IMR-90 (cell line): Measurements from ENCODE around the gene ADGRD1. TPM values are rescaled to one million over a fixed set of nuclear protein-coding genes. Genes with fewer than 3 reads are reported as not detected.

Source experiments
- ATAC-seq: fragments of 200-7000 bp; cut with Tn5 transposase; 2 replicates; pipeline ENCODE4 v1.9.1; 2020; ENCODE audit warnings: low read depth, mild to moderate bottlenecking, moderate library complexity
- BruUV-seq: library from RNA; stranded (reverse); fragments of 400-500 nt; replicated peaks from 2 replicates; lab custom pipeline; 2021; lab: Mats Ljungman, UMichigan
- CTCF ChIA-PET: fragments of 300-600 bp; formaldehyde crosslinking; extraction: SDS; loops from one replicate; lab custom pipeline; 2021; ENCODE audit warnings: antibody characterized with exemption; lab: Yijun Ruan, JAX
- POLR2A ChIA-PET: fragments of 300-600 bp; sonication (Branson Sonifier 250); formaldehyde crosslinking; loops from one replicate; lab custom pipeline; 2022; ENCODE audit warnings: antibody characterized with exemption; ENCODE audit not compliant: unreplicated experiment; lab: Charles Lee
- DNase-seq: peaks from one replicate; pipeline ENCODE4 v3.0.0; 2013
- H2AFZ ChIP-seq: replicated peaks from 2 replicates; pipeline ENCODE3; 2013; ENCODE audit warnings: low read length, mild to moderate bottlenecking; ENCODE audit not compliant: poor library complexity
- H2AK5ac ChIP-seq: 2 replicates; pipeline ENCODE4 v1.6.1; 2013; ENCODE audit warnings: low read depth, low read length, inconsistent platforms
- H2AK9ac ChIP-seq: replicated peaks from 2 replicates; pipeline ENCODE3; 2013; ENCODE audit warnings: mild to moderate bottlenecking, low read depth, low read length, moderate library complexity; ENCODE audit not compliant: poor library complexity
- H2BK120ac ChIP-seq: 2 replicates; pipeline ENCODE4 v1.6.1; 2013; ENCODE audit warnings: low read depth, low read length, inconsistent platforms
- H2BK15ac ChIP-seq: 3 replicates; pipeline ENCODE4 v1.6.1; 2013; ENCODE audit warnings: low read depth, low read length, inconsistent platforms
- H2BK20ac ChIP-seq: 2 replicates; pipeline ENCODE4 v1.6.1; 2013; ENCODE audit warnings: low read depth, mild to moderate bottlenecking, inconsistent platforms, low read length, moderate library complexity
- H2BK5ac ChIP-seq: 2 replicates; pipeline ENCODE4 v1.6.1; 2013; ENCODE audit warnings: mild to moderate bottlenecking, low read depth, low read length, inconsistent platforms; ENCODE audit not compliant: poor library complexity, severe bottlenecking
- H3K14ac ChIP-seq: replicated peaks from 2 replicates; pipeline ENCODE4 v1.6.1; 2013; ENCODE audit warnings: low read depth, low read length, inconsistent platforms
- H3K18ac ChIP-seq: 2 replicates; pipeline ENCODE4 v1.6.1; 2013; ENCODE audit warnings: low read depth, low read length, control low read depth
- H3K23ac ChIP-seq: 2 replicates; pipeline ENCODE4 v1.6.1; 2013; ENCODE audit warnings: low read depth, low read length, inconsistent platforms
- H3K27ac ChIP-seq: 2 replicates; pipeline ENCODE4 v1.5.1; 2013; ENCODE audit warnings: mild to moderate bottlenecking, control low read depth, low read length; ENCODE audit not compliant: insufficient read depth
- H3K27me3 ChIP-seq: 2 replicates; pipeline ENCODE4 v1.6.1; 2013; ENCODE audit warnings: low read length; ENCODE audit not compliant: control insufficient read depth, insufficient read depth
- H3K36me3 ChIP-seq: 2 replicates; pipeline ENCODE4 v1.6.1; 2013; ENCODE audit warnings: low read length, mixed read lengths; ENCODE audit not compliant: control insufficient read depth, insufficient read depth
- H3K4ac ChIP-seq: 2 replicates; pipeline ENCODE4 v1.6.1; 2013; ENCODE audit warnings: low read depth, low read length, inconsistent platforms
- H3K4me1 ChIP-seq: 2 replicates; pipeline ENCODE4 v1.6.1; 2013; ENCODE audit warnings: low read length, mixed read lengths; ENCODE audit not compliant: control insufficient read depth, insufficient read depth
- H3K4me2 ChIP-seq: 2 replicates; pipeline ENCODE4 v1.6.1; 2013; ENCODE audit warnings: low read depth, mild to moderate bottlenecking, control low read depth, low read length, moderate library complexity
- H3K4me3 ChIP-seq: 2 replicates; pipeline ENCODE4 v1.5.1; 2013; ENCODE audit warnings: low read depth, mild to moderate bottlenecking, control low read depth, low read length, moderate library complexity; ENCODE audit not compliant: insufficient read depth
- H3K56ac ChIP-seq: 2 replicates; pipeline ENCODE4 v1.6.1; 2013; ENCODE audit warnings: low read length, inconsistent platforms; ENCODE audit not compliant: insufficient read depth; ENCODE audit errors: extremely low read depth
- H3K79me1 ChIP-seq, 2 experiments: 2 replicates each; pipeline ENCODE4 v1.6.1; 2013; ENCODE audit warnings: low read length in 2 of 2, inconsistent platforms in 1 of 2, low read depth in 1 of 2
- H3K9ac ChIP-seq: 2 replicates; pipeline ENCODE4 v1.6.1; 2013; ENCODE audit warnings: low read depth, low read length, control low read depth
- H3K9me1 ChIP-seq: 2 replicates; pipeline ENCODE4 v1.6.1; 2013; ENCODE audit warnings: low read length, inconsistent platforms; ENCODE audit not compliant: insufficient read depth
- H3K9me3 ChIP-seq: 2 replicates; pipeline ENCODE4 v1.6.1; 2013; ENCODE audit warnings: low read length; ENCODE audit not compliant: control insufficient read depth, insufficient read depth
- H4K20me1 ChIP-seq: 2 replicates; pipeline ENCODE4 v1.6.1; 2013; ENCODE audit warnings: low read length, inconsistent platforms; ENCODE audit not compliant: insufficient read depth
- H4K5ac ChIP-seq: 2 replicates; pipeline ENCODE4 v1.6.1; 2013; ENCODE audit warnings: mild to moderate bottlenecking, low read depth, low read length, control low read depth
- H4K8ac ChIP-seq, 2 experiments: 2 replicates each; pipeline ENCODE4 v1.6.1; 2013; ENCODE audit warnings: low read depth in 2 of 2, low read length in 2 of 2, control low read depth in 1 of 2, inconsistent platforms in 1 of 2
- H4K91ac ChIP-seq: 2 replicates; pipeline ENCODE4 v1.6.1; 2013; ENCODE audit warnings: low read depth, low read length, inconsistent platforms; ENCODE audit not compliant: insufficient read depth
- MAFK ChIP-seq: IDR thresholded peaks from 2 replicates; pipeline ENCODE4 v1.6.1; 2012; ENCODE audit warnings: low read depth, low read length, improper control_type of control experiment
- RAD21 ChIP-seq: IDR thresholded peaks from 2 replicates; pipeline ENCODE4 v1.6.1; 2012; ENCODE audit warnings: low read length, improper control_type of control experiment
- WGBS, 2 experiments: methylation state at CpG; one replicate each; pipeline versions ENCODE4 v1.1.5 to v1.1.7; 2013; ENCODE audit warnings: missing lambda C conversion rate in 2 of 2; ENCODE audit not compliant: insufficient read length in 1 of 2; ENCODE audit errors: extremely low coverage in 2 of 2; 5-methylcytosine and 5-hydroxymethylcytosine counted together
- dilution Hi-C: fragments of 300-500 bp; cut with HindIII; formaldehyde crosslinking; loops from one replicate; pipeline ENCODE4 v1.14.3; 2018; ENCODE audit warnings: low sequenced_read_pairs; ENCODE audit not compliant: unreplicated experiment
- in situ Hi-C: fragments of 300-500 bp; cut with MboI; formaldehyde crosslinking; loops from 3 replicates; pipeline ENCODE4 v1.14.3; 2019; ENCODE audit warnings: low sequenced_read_pairs, inconsistent platforms, mixed read lengths
- intact Hi-C: fragments of 100-400 bp; cut with micrococcal nuclease; formaldehyde crosslinking; loops from 2 replicates; pipeline ENCODE4 v1.10.0; 2022
- polyA plus RNA-seq, 3 experiments: library from polyadenylated mRNA; depleted of rRNA; stranded (reverse); fragments of >200 nt; gene quantifications; 2 replicates each; pipeline ENCODE4 v1.2.3, GENCODE V29; 2012; ENCODE audit warnings: low replicate concordance in 1 of 3
- total RNA-seq: library from RNA; depleted of rRNA; stranded (reverse); fragments of >200 nt; gene quantifications from 2 replicates; pipeline ENCODE4 v1.2.3, GENCODE V29; 2012

The ADGRD1 gene
- total and polyA plus RNA-seq, 2 of the 4 experiments (the other 2 are of a cell fraction): not detected

GRCh38 chr12:131057211-131057721, 103.6 kb downstream of the ADGRD1 start:
- Histone ChIP-seq H3K4me3 (no peak overlapping the region), H2BK20ac (no peak overlapping the region), H3K14ac (no peak overlapping the region), H3K9me1 (no peaks in the 10 kb centered on the region), H4K8ac (no peak overlapping the region), H3K27ac (no peak overlapping the region), H3K4me2 (no peak overlapping the region), H4K91ac (no peak overlapping the region), H3K4ac (no peak overlapping the region), H3K4me1 (no peaks in the 10 kb centered on the region), H4K5ac (no peak overlapping the region), H2BK15ac (no peak overlapping the region), H2BK120ac (no peak overlapping the region), H3K56ac (no peak overlapping the region), H4K20me1 (no peaks in the 10 kb centered on the region), H3K9me3 (peaks cover 28% of the 10 kb centered on the region), H3K23ac (no peak overlapping the region), H3K18ac (no peak overlapping the region), H2BK5ac (no peak overlapping the region), H3K27me3 (no peaks in the 10 kb centered on the region), H3K9ac (no peak overlapping the region), H2AFZ (no peak overlapping the region), H2AK9ac (no peak overlapping the region), H2AK5ac (no peak overlapping the region), H3K79me1 (no peaks in the 10 kb centered on the region), H3K36me3 (no peaks in the 10 kb centered on the region)
- no TSS peak for BruUV-seq
- in situ Hi-C loops (no loop called here), dilution Hi-C loops (no loop called here), intact Hi-C loops (no loop called here)
- CTCF ChIA-PET: no interaction called here
- POLR2A ChIA-PET: no interaction called here
- no peak for DNase-seq
- no peak for ATAC-seq
- TF ChIP-seq MAFK (no peak), RAD21 (no peak)
- WGBS, 2 experiments: 74% methylated on average over 13 of the region's 25 CpGs; no CpG with 5 or more reads in 1 of the 2 experiments
